Measurements from ENCODE around the gene ACKR3.

Gene ACKR3

GRCh38 chr2:236571145-236571544, 1.5 kb downstream of the ACKR3 start:
- FAIRE-seq, result no peak

GRCh38 chr2:236572482-236572881, 2.9 kb downstream of the ACKR3 start:
- no peak for FAIRE-seq

GRCh38 chr2:236573066-236573929, 3.7 kb downstream of the ACKR3 start:
- no peak for FAIRE-seq

GRCh38 chr2:236574000-236574399, 4.4 kb downstream of the ACKR3 start:
- no peak for FAIRE-seq

GRCh38 chr2:236574424-236575145, 5.0 kb downstream of the ACKR3 start:
- FAIRE-seq, result no peak

- no peak for FAIRE-seq
These were observed 5.9 kb downstream of the ACKR3 start for GRCh38 chr2:236575510-236575909.

GRCh38 chr2:236576087-236576486, 6.5 kb downstream of the ACKR3 start:
- no peak for FAIRE-seq

- no peak for FAIRE-seq
These were observed 7.3 kb downstream of the ACKR3 start for GRCh38 chr2:236576953-236577352.

- FAIRE-seq, result no peak
These were observed 8.1 kb downstream of the ACKR3 start for GRCh38 chr2:236577481-236578410.

GRCh38 chr2:236578411-236578846, 8.8 kb downstream of the ACKR3 start:
- no peak for FAIRE-seq

GRCh38 chr2:236579048-236579745, 9.6 kb downstream of the ACKR3 start:
- FAIRE-seq, result no peak

- no peak for FAIRE-seq
These were observed 10.2 kb downstream of the ACKR3 start for GRCh38 chr2:236579746-236580315.

- FAIRE-seq, result no peak
These were observed 11.2 kb downstream of the ACKR3 start for GRCh38 chr2:236580746-236581355.

GRCh38 chr2:236581546-236581945, 11.9 kb downstream of the ACKR3 start:
- no peak for FAIRE-seq

- FAIRE-seq, result no peak
These were observed 13.3 kb downstream of the ACKR3 start for GRCh38 chr2:236582968-236583367.

GRCh38 chr2:236583621-236584203, 14.1 kb downstream of the ACKR3 start:
- no peak for FAIRE-seq

- no peak for FAIRE-seq
These were observed 15.1 kb downstream of the ACKR3 start for GRCh38 chr2:236584521-236585384.

GRCh38 chr2:236585966-236586365, 16.3 kb downstream of the ACKR3 start:
- no peak for FAIRE-seq

- no peak for FAIRE-seq
These were observed 18.5 kb downstream of the ACKR3 start for GRCh38 chr2:236587861-236588815.

Data from A204.1 (cell line).